Fibroblast of lung (primary cell): ENCODE results near the gene SLC35C1. TPM values are rescaled to one million over a fixed set of nuclear protein-coding genes. Genes with fewer than 3 reads are reported as not detected.

ENCODE experiments used
- DNase-seq, 2 donors: peaks; one replicate each; pipeline versions ENCODE4 v3.0.0 to v3.0.0-alpha.2; 2010; ENCODE audit warnings: low read depth in 2 of 2
- H2AFZ ChIP-seq: 2 replicates; pipeline ENCODE4 v1.5.1; 2012; ENCODE audit warnings: low read length, control low read depth, inconsistent platforms
- H3K27ac ChIP-seq: 2 replicates; pipeline ENCODE4 v1.5.1; 2011; ENCODE audit warnings: low read length, control low read depth; ENCODE audit not compliant: insufficient read depth
- H3K27me3 ChIP-seq: 2 replicates; pipeline ENCODE4 v1.5.1; 2011; ENCODE audit warnings: mild to moderate bottlenecking, low read length; ENCODE audit not compliant: control insufficient read depth, insufficient read depth
- H3K36me3 ChIP-seq: 2 replicates; pipeline ENCODE4 v1.5.1; 2011; ENCODE audit warnings: low read length; ENCODE audit not compliant: control insufficient read depth, insufficient read depth
- H3K4me1 ChIP-seq: 2 replicates; pipeline ENCODE4 v1.5.1; 2011; ENCODE audit warnings: low read length; ENCODE audit not compliant: control insufficient read depth, insufficient read depth; ENCODE audit errors: extremely low read depth
- H3K4me2 ChIP-seq: 2 replicates; pipeline ENCODE4 v1.5.1; 2011; ENCODE audit warnings: low read length, control low read depth; ENCODE audit not compliant: insufficient read depth; ENCODE audit errors: extremely low read depth
- H3K4me3 ChIP-seq, 4 experiments: fragments of 200-600 bp in 1 of 4; sonication (generic) in 1 of 4; replicated peaks in 1 of 4; 2 replicates each; pipeline ENCODE4 v1.5.1; 2011 to 2016; ENCODE audit warnings: low read length in 4 of 4, low read depth in 3 of 4, mild to moderate bottlenecking in 3 of 4, control low read depth in 2 of 4, inconsistent platforms in 1 of 4, mixed read lengths in 1 of 4; ENCODE audit not compliant: insufficient read depth in 1 of 4; ENCODE audit errors: control extremely low read depth in 1 of 4
- H3K79me2 ChIP-seq: 2 replicates; pipeline ENCODE4 v1.5.1; 2012; ENCODE audit warnings: mild to moderate bottlenecking, low read length, inconsistent platforms; ENCODE audit not compliant: control insufficient read depth, insufficient read depth
- H3K9ac ChIP-seq: 2 replicates; pipeline ENCODE4 v1.5.1; 2011; ENCODE audit warnings: mild to moderate bottlenecking, low read length, control low read depth; ENCODE audit not compliant: insufficient read depth
- H3K9me3 ChIP-seq: 2 replicates; pipeline ENCODE4 v1.5.1; 2012; ENCODE audit warnings: low read depth, low read length; ENCODE audit not compliant: control insufficient read depth, insufficient read depth
- H4K20me1 ChIP-seq: 2 replicates; pipeline ENCODE4 v1.5.1; 2011; ENCODE audit warnings: low read length; ENCODE audit not compliant: control insufficient read depth, insufficient read depth; ENCODE audit errors: extremely low read depth
- EZH2 ChIP-seq: IDR thresholded peaks from 2 replicates; pipeline ENCODE4 v1.5.1; 2012; ENCODE audit warnings: low read length, control low read depth, mild to moderate bottlenecking; ENCODE audit errors: missing control alignments
- polyA plus RNA-seq, 2 donors: library from polyadenylated mRNA; depleted of rRNA in 1 of 2; stranded (reverse) in 1 of 2; unstranded in 1 of 2; fragments of >200 nt; gene quantifications; 2 replicates each; pipeline ENCODE4 v1.2.1, GENCODE V29; 2011 to 2012; ENCODE audit warnings: missing spikeins in 1 of 2
- total RNA-seq: library from RNA; depleted of rRNA; stranded (reverse); fragments of >200 nt; gene quantifications from 2 replicates; pipeline ENCODE4 v1.2.1, GENCODE V29; 2014
- TF ChIP-seq, protein P1 (sequence below), 2 donors: IDR thresholded peaks in 1 of 2; conservative IDR thresholded peaks in 1 of 2; 1 replicate in 1 of 2; 2 replicates in 1 of 2; pipeline ENCODE4 v1.5.1; 2011 to 2012; ENCODE audit warnings: low read length in 2 of 2, control low read depth in 1 of 2, inconsistent platforms in 1 of 2, low read depth in 1 of 2, mild to moderate bottlenecking in 1 of 2

Gene SLC35C1
- total and polyA plus RNA-seq, 2 donors (not counting 1 experiment from before 2014, with no cell fraction given), result 6.7 to 10.4 TPM

DNA sequence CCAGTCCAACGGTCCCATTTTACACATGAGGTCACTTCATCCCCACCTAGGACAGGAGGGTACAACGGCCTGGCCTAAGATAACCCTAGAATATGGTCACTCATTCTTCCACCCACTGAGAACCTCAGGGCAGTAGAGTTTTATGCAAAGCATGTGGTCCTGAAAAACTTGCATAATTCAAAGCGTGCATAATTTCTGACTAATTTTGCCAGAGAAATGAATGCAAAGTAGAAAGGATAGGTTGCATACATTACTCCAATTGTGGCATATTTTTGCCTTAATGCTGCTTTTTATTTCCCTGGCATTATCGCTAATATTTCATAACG is 32.5 kb upstream of the SLC35C1 start:
- no peaks in the 10 kb centered on the region for H3K79me2 ChIP-seq
- H3K9me3 ChIP-seq, result no peaks in the 10 kb centered on the region
- H4K20me1 ChIP-seq, result no peaks in the 10 kb centered on the region
- no peak overlapping the region for H3K27ac ChIP-seq
- no peak overlapping the region for H3K4me3 ChIP-seq
- H3K4me2 ChIP-seq, result no peak overlapping the region
- TF ChIP-seq EZH2, result no peak
- TF ChIP-seq, protein P1, sequence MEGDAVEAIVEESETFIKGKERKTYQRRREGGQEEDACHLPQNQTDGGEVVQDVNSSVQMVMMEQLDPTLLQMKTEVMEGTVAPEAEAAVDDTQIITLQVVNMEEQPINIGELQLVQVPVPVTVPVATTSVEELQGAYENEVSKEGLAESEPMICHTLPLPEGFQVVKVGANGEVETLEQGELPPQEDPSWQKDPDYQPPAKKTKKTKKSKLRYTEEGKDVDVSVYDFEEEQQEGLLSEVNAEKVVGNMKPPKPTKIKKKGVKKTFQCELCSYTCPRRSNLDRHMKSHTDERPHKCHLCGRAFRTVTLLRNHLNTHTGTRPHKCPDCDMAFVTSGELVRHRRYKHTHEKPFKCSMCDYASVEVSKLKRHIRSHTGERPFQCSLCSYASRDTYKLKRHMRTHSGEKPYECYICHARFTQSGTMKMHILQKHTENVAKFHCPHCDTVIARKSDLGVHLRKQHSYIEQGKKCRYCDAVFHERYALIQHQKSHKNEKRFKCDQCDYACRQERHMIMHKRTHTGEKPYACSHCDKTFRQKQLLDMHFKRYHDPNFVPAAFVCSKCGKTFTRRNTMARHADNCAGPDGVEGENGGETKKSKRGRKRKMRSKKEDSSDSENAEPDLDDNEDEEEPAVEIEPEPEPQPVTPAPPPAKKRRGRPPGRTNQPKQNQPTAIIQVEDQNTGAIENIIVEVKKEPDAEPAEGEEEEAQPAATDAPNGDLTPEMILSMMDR (conservative IDR thresholded peaks at IDR 0.05 in 1 of 2, IDR thresholded peaks at IDR 0.05 in 1 of 2; ENCODE audit: low read depth in 1 of 2, low read length in 2 of 2), result no peak
- DNase-seq, result no peak
- no peak overlapping the region for H3K9ac ChIP-seq
- no peak overlapping the region for H2AFZ ChIP-seq
- H3K36me3 ChIP-seq, result no peaks in the 10 kb centered on the region
- H3K4me1 ChIP-seq, result peaks cover 2% of the 10 kb centered on the region
- H3K27me3 ChIP-seq, result no peaks in the 10 kb centered on the region

DNA sequence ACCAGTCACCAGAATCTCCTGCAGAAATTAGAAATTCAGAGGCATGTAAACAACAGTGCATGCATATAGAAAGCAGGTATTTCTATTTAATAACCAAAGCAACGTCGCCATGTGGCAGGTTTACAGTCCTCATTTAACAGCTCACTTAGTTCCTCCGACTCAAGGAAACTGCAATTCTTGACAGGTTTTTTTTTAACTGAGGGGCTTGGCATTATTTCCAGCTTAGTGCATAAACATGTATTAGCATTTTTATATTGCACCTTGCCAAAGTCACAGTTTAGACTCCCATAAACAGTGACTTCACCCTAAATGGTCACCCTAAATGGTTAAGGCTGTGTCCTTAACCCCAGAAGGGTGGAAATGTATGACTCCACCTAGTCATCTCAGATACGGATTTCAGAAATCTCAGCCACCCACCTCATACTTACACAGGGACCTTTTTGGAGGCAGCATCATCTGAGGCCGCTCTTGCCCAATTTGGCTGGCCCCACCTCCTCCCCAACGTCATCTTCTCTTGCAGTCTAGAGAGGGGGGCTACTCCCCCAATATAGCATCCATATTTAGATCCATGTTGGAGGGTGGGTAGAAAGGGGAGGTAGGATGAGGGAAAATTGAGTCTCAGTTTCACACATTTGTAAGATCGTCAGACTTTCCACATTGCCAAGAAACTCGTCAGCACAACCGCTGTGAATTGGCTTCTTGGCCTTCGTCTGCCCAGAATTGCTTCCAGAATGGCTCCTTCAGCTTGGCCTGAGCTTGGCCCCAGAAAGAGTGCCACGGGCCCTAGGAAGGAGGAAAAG is 31.8 kb upstream of the SLC35C1 start:
- no peak for DNase-seq
- no peaks in the 10 kb centered on the region for H4K20me1 ChIP-seq
- no peaks in the 10 kb centered on the region for H3K27me3 ChIP-seq
- no peaks in the 10 kb centered on the region for H3K36me3 ChIP-seq
- no peak overlapping the region for H3K4me3 ChIP-seq
- H3K79me2 ChIP-seq, result no peaks in the 10 kb centered on the region
- no peaks in the 10 kb centered on the region for H3K9me3 ChIP-seq
- TF ChIP-seq, protein P1 (conservative IDR thresholded peaks at IDR 0.05 in 1 of 2, IDR thresholded peaks at IDR 0.05 in 1 of 2; ENCODE audit: low read depth in 1 of 2, low read length in 2 of 2), result no peak
- TF ChIP-seq EZH2, result no peak
- H3K27ac ChIP-seq, result no peak overlapping the region
- H3K9ac ChIP-seq, result no peak overlapping the region
- H3K4me1 ChIP-seq, result peaks cover 2% of the 10 kb centered on the region
- H2AFZ ChIP-seq, result no peak overlapping the region
- no peak overlapping the region for H3K4me2 ChIP-seq

DNA sequence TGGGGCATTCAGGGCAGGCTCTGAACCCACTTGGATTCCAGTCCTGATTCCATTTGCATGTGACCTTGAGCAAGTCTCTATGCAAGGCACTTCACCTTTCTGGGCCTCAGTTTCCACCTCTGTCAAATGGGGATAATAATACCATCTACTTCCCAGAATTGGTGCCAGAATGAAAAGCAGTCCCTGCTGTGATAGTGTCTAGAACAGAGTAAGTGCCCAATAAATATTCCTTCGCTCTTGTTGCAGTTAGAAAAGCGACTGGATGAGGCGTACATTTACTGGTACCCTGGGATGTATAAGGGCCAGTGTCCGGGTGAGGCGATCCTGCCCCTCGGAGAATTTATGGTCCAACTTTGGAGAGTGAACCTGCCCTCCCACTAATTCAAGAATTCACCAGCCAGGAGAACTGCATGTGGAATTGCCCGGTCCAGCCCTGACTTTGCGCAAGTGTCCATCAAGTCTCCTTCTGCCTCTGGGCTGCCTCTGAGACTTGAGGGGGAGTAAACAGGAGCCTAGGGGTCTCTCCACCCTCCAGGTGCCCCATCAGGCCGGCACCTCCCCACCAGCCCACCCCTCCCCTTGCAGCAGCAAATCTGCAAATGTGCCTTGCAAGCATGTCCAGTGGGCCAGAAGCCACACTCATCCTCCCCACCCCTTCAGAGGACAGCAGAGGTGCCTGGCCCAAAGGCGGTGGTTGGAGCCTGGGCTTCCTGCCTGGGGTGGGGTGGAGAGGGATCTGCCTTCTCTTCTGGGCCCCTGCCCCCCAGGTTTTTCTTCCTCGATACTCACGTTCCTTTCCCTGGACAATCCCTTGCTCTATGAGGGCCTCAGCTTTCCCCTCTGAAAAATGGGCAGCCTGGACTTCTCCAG is 30.9 kb upstream of the SLC35C1 start:
- Histone ChIP-seq H3K4me1 (peaks cover 2% of the 10 kb centered on the region), H3K4me3 (no peak overlapping the region), H3K27ac (no peak overlapping the region), H3K27me3 (no peaks in the 10 kb centered on the region), H3K9me3 (no peaks in the 10 kb centered on the region), H4K20me1 (no peaks in the 10 kb centered on the region), H3K9ac (no peak overlapping the region), H3K4me2 (no peak overlapping the region), H3K36me3 (no peaks in the 10 kb centered on the region), H3K79me2 (no peaks in the 10 kb centered on the region), H2AFZ (no peak overlapping the region)
- TF ChIP-seq, protein P1 (conservative IDR thresholded peaks at IDR 0.05 in 1 of 2, IDR thresholded peaks at IDR 0.05 in 1 of 2; ENCODE audit: low read depth in 1 of 2, low read length in 2 of 2), result no peak
- TF ChIP-seq EZH2, result no peak
- no peak for DNase-seq
